Fibroblast of lung (primary cell): Measurements from ENCODE around the gene LDAH.

Experiments used
- EZH2 ChIP-seq: IDR thresholded peaks from 2 replicates; pipeline ENCODE4 v1.5.1; 2012; ENCODE audit warnings: low read length, control low read depth, mild to moderate bottlenecking; ENCODE audit errors: missing control alignments
- TF ChIP-seq, protein P1 (sequence below), 2 donors: IDR thresholded peaks in 1 of 2; conservative IDR thresholded peaks in 1 of 2; 1 replicate in 1 of 2; 2 replicates in 1 of 2; pipeline ENCODE4 v1.5.1; 2011 to 2012; ENCODE audit warnings: low read length in 2 of 2, control low read depth in 1 of 2, inconsistent platforms in 1 of 2, low read depth in 1 of 2, mild to moderate bottlenecking in 1 of 2

DNA sequence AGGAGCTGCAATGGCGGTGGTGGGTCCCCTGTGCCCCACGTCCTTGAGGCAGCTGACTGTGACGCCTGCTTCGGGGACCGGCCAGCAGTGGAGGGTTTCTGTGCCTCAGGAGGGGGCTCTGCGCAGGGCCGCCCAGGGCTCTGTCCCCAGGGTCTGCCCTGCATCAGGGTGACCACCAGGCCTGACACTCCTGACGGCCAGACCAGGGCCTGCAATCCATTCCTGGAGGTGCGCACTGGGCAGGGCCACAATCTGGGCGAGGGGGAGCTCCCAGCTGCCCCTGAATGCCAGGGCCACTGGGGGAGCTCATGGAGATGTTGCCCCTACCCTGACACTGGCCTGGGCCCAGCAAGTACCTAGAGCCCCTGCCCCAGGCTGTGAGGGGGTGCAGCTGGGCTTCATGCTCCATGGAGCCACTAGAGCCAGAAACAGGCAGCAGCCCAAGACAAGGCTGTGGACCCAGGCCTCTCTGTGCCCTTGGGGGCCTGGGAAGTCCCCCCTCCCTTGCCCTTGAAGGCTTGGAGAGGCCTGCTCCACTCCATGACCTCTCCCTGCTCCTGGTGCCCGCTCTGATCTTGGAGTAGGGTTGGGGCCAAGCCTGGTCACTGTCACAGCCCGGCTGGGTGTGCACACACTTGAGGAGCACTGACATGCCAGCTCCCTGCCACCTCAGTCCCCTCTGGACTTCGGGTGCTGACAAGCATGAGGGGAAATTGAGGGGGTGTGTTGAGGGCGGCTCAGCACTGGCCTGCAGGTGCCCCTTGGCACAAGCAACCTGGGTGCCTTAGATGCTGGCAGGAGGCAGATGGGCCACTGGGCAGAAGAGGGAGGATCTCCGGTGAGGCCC, 55.9 kb downstream of the LDAH start:
- TF ChIP-seq, protein P1, sequence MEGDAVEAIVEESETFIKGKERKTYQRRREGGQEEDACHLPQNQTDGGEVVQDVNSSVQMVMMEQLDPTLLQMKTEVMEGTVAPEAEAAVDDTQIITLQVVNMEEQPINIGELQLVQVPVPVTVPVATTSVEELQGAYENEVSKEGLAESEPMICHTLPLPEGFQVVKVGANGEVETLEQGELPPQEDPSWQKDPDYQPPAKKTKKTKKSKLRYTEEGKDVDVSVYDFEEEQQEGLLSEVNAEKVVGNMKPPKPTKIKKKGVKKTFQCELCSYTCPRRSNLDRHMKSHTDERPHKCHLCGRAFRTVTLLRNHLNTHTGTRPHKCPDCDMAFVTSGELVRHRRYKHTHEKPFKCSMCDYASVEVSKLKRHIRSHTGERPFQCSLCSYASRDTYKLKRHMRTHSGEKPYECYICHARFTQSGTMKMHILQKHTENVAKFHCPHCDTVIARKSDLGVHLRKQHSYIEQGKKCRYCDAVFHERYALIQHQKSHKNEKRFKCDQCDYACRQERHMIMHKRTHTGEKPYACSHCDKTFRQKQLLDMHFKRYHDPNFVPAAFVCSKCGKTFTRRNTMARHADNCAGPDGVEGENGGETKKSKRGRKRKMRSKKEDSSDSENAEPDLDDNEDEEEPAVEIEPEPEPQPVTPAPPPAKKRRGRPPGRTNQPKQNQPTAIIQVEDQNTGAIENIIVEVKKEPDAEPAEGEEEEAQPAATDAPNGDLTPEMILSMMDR (conservative IDR thresholded peaks at IDR 0.05 in 1 of 2, IDR thresholded peaks at IDR 0.05 in 1 of 2; ENCODE audit: low read depth in 1 of 2, low read length in 2 of 2) = no peak
- TF ChIP-seq EZH2 = no peak
